ENCODE results near the gene ATP2C1.

ATP2C1 gene

GRCh38 chr3:130916507-130917167 lies 22.8 kb downstream of the ATP2C1 start:
- DNase-seq (ENCODE audit: low spot score): peak; percentile 40
- no peak for TF ChIP-seq CTCF (IDR thresholded peaks at IDR 0.05; ENCODE audit: borderline replicate concordance, control extremely low read depth, extremely low read depth, insufficient read depth, missing control alignments)
- in situ Hi-C loops (cut with MboI; ENCODE audit: low sequenced_read_pairs, unreplicated experiment): no loop called here

GRCh38 chr3:130918328-130918727 lies 24.4 kb downstream of the ATP2C1 start:
- in situ Hi-C loops (cut with MboI; ENCODE audit: low sequenced_read_pairs, unreplicated experiment): no loop called here
- DNase-seq (ENCODE audit: low spot score): no peak
- TF ChIP-seq CTCF (IDR thresholded peaks at IDR 0.05; ENCODE audit: borderline replicate concordance, control extremely low read depth, extremely low read depth, insufficient read depth, missing control alignments): no peak

GRCh38 chr3:130925628-130926027 lies 31.7 kb downstream of the ATP2C1 start:
- no peak for TF ChIP-seq CTCF (IDR thresholded peaks at IDR 0.05; ENCODE audit: borderline replicate concordance, control extremely low read depth, extremely low read depth, insufficient read depth, missing control alignments)
- DNase-seq (ENCODE audit: low spot score): no peak
- in situ Hi-C loops (cut with MboI; ENCODE audit: low sequenced_read_pairs, unreplicated experiment): no loop called here

- no peak for TF ChIP-seq CTCF (IDR thresholded peaks at IDR 0.05; ENCODE audit: borderline replicate concordance, control extremely low read depth, extremely low read depth, insufficient read depth, missing control alignments)
- DNase-seq (ENCODE audit: low spot score): no peak
- in situ Hi-C loops (cut with MboI; ENCODE audit: low sequenced_read_pairs, unreplicated experiment): no loop called here
Observed at GRCh38 chr3:130926504-130926903, 32.6 kb downstream of the ATP2C1 start.

- no peak for DNase-seq (ENCODE audit: low spot score)
- in situ Hi-C loops (cut with MboI; ENCODE audit: low sequenced_read_pairs, unreplicated experiment): no loop called here
- no peak for TF ChIP-seq CTCF (IDR thresholded peaks at IDR 0.05; ENCODE audit: borderline replicate concordance, control extremely low read depth, extremely low read depth, insufficient read depth, missing control alignments)
Observed at GRCh38 chr3:130929804-130930203, 35.9 kb downstream of the ATP2C1 start.

- in situ Hi-C loops (cut with MboI; ENCODE audit: low sequenced_read_pairs, unreplicated experiment): no loop called here
- DNase-seq (ENCODE audit: low spot score): no peak
Observed at GRCh38 chr3:130932979-130933378, 39.1 kb downstream of the ATP2C1 start.

More at GRCh38 chr3:130932979-130933378, 39.1 kb downstream of the ATP2C1 start:
- TF ChIP-seq CTCF (IDR thresholded peaks at IDR 0.05; ENCODE audit: borderline replicate concordance, control extremely low read depth, extremely low read depth, insufficient read depth, missing control alignments): no peak
